Measurements from ENCODE around the gene GDF11. TPM values are rescaled to one million over a fixed set of nuclear protein-coding genes. Genes with fewer than 3 reads are reported as not detected.

The GDF11 gene
- total RNA-seq, 1 experiment from 2014 or later, result 6.7 TPM

DNA sequence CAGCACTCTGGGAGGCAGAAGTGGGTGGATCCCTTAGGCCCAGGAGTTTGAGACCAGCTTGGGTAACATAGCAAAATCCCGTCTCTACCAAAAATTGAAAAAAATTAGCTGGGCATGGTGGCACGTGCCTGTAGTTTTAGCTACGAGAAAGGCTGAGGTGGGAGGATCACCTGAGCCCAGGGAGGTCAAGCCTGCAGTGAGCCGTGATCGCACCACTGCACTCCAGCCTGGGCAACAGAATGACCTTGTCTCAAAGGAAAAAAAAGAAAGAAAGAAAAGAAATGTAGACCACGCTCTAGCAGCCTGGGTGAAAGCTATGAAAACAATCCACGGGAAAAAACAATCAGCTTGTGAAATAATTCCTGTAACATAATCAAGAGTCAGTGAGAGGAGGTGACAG, 45.6 kb downstream of the GDF11 start:
- intact Hi-C loops (cut with micrococcal nuclease; ENCODE audit: unreplicated experiment), result no loop called here
- CTCF ChIA-PET, result interaction anchor here (0.7 kb wide), 1 partner anchor 13 kb away, joined by 4 read pairs; no protein-coding TSS in a partner anchor
- Mint-ChIP-seq H3K27me3 (ENCODE audit: unreplicated experiment) (no peaks in the 10 kb centered on the region), H3K36me3 (ENCODE audit: insufficient read depth, unreplicated experiment) (peaks cover 63% of the 10 kb centered on the region), H3K4me3 (ENCODE audit: low read depth, unreplicated experiment) (no peak overlapping the region), H3K9me3 (ENCODE audit: low read depth, unreplicated experiment) (no peaks in the 10 kb centered on the region), H3K27ac (ENCODE audit: unreplicated experiment) (no peak overlapping the region), H3K4me1 (ENCODE audit: low read depth, unreplicated experiment) (no peaks in the 10 kb centered on the region)
- TF ChIP-seq, protein P1, sequence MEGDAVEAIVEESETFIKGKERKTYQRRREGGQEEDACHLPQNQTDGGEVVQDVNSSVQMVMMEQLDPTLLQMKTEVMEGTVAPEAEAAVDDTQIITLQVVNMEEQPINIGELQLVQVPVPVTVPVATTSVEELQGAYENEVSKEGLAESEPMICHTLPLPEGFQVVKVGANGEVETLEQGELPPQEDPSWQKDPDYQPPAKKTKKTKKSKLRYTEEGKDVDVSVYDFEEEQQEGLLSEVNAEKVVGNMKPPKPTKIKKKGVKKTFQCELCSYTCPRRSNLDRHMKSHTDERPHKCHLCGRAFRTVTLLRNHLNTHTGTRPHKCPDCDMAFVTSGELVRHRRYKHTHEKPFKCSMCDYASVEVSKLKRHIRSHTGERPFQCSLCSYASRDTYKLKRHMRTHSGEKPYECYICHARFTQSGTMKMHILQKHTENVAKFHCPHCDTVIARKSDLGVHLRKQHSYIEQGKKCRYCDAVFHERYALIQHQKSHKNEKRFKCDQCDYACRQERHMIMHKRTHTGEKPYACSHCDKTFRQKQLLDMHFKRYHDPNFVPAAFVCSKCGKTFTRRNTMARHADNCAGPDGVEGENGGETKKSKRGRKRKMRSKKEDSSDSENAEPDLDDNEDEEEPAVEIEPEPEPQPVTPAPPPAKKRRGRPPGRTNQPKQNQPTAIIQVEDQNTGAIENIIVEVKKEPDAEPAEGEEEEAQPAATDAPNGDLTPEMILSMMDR (IDR thresholded peaks at IDR 0.05; ENCODE audit: unreplicated experiment), result no peak
- no TSS peak for BruUV-seq (replicated peaks)
- no peak for DNase-seq

DNA sequence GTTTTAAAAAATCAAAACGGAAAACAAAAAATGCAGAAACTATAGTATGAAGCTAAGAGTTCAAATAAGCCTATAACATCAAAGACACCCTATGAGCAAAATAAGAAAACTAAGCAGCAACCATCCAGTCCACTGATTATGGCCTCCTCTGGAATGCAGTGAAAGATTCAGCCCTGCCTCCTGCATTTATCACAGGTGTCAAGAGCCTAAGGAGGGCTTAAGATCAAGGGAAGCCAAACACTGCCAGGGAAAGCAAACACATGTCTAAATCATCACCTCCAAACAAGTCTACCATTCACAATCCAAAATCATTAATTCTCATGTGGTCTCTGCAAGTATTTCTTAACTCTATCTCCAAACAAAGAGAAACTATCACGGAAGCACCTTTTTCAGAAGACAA, 46.2 kb downstream of the GDF11 start:
- BruUV-seq (replicated peaks), result no TSS peak
- Mint-ChIP-seq H3K9me3 (ENCODE audit: low read depth, unreplicated experiment) (no peaks in the 10 kb centered on the region), H3K4me3 (ENCODE audit: low read depth, unreplicated experiment) (no peak overlapping the region), H3K27ac (ENCODE audit: unreplicated experiment) (no peak overlapping the region), H3K27me3 (ENCODE audit: unreplicated experiment) (no peaks in the 10 kb centered on the region), H3K4me1 (ENCODE audit: low read depth, unreplicated experiment) (no peaks in the 10 kb centered on the region), H3K36me3 (ENCODE audit: insufficient read depth, unreplicated experiment) (peaks cover 59% of the 10 kb centered on the region)
- TF ChIP-seq, protein P1 (IDR thresholded peaks at IDR 0.05; ENCODE audit: unreplicated experiment), result no peak
- CTCF ChIA-PET, result no interaction called here
- intact Hi-C loops (cut with micrococcal nuclease; ENCODE audit: unreplicated experiment), result no loop called here
- no peak for DNase-seq

DNA sequence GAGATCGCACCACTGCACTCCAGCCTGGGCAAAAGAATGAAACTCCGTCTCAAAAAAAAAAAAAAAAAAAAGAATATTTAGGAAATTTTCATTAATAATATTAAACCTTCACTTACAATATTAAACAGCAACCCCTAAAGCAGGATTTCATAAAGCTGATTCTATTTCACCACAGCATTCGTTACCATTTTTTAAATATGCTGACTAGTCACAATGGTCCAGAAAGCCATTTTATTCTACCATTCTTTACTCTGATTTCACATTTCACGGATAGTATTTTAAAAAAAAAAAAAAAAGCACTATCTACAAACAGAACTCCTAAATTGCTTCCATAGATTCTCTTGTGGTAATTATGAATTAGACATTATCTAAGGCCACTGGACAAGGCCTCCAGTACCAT, 47.0 kb downstream of the GDF11 start:
- Mint-ChIP-seq H3K27me3 (ENCODE audit: unreplicated experiment) (no peaks in the 10 kb centered on the region), H3K27ac (ENCODE audit: unreplicated experiment) (no peak overlapping the region), H3K4me1 (ENCODE audit: low read depth, unreplicated experiment) (no peaks in the 10 kb centered on the region), H3K4me3 (ENCODE audit: low read depth, unreplicated experiment) (no peak overlapping the region), H3K36me3 (ENCODE audit: insufficient read depth, unreplicated experiment) (peaks cover 63% of the 10 kb centered on the region), H3K9me3 (ENCODE audit: low read depth, unreplicated experiment) (no peaks in the 10 kb centered on the region)
- TF ChIP-seq, protein P1 (IDR thresholded peaks at IDR 0.05; ENCODE audit: unreplicated experiment), result no peak
- CTCF ChIA-PET, result no interaction called here
- DNase-seq, result no peak
- BruUV-seq (replicated peaks), result no TSS peak
- intact Hi-C loops (cut with micrococcal nuclease; ENCODE audit: unreplicated experiment), result no loop called here

DNA sequence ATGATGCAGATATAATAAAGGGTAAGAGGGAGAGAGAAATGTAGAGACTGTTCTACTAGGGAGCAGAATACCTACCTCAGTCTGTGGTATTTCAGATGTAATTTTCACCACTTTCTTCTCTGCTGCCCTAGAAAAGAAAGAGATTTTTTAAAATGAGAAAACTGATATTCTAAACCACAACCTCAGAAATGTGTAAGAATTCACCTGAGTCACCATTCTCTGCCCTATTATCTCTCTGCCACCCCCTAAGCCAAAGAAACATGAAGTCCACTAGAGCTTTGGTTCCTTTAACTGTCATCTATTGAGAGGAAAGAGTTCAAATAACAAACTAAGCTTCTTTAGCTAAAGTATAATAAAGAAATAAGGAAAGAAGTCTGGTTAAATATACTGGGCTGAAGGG, 53.0 kb downstream of the GDF11 start:
- no peak overlapping the region for H3K27ac Mint-ChIP-seq (ENCODE audit: unreplicated experiment)
- peaks cover 10% of the 10 kb centered on the region for H3K4me1 Mint-ChIP-seq (ENCODE audit: low read depth, unreplicated experiment)
- H3K36me3 Mint-ChIP-seq (ENCODE audit: insufficient read depth, unreplicated experiment), result peaks cover 49% of the 10 kb centered on the region
- TF ChIP-seq, protein P1 (IDR thresholded peaks at IDR 0.05; ENCODE audit: unreplicated experiment), result no peak
- DNase-seq, result no peak
- intact Hi-C loops (cut with micrococcal nuclease; ENCODE audit: unreplicated experiment), result loop anchor here (5.0 kb wide), 1 partner anchor 59 kb away; no protein-coding TSS in a partner anchor
- BruUV-seq (replicated peaks), result no TSS peak
- H3K4me3 Mint-ChIP-seq (ENCODE audit: low read depth, unreplicated experiment), result no peak overlapping the region
- CTCF ChIA-PET, result interaction anchor here (2.1 kb wide), 1 partner anchor 58 kb away, joined by 7 read pairs; no protein-coding TSS in a partner anchor
- H3K9me3 Mint-ChIP-seq (ENCODE audit: low read depth, unreplicated experiment), result no peaks in the 10 kb centered on the region
- H3K27me3 Mint-ChIP-seq (ENCODE audit: unreplicated experiment), result no peaks in the 10 kb centered on the region
